ENCODE data around the gene MMP21. TPM values are rescaled to one million over a fixed set of nuclear protein-coding genes. Genes with fewer than 3 reads are reported as not detected.

MMP21 gene
- polyA plus RNA-seq, 1 donor = 0.28 TPM

- Histone ChIP-seq H3K36me3 (ENCODE audit: control insufficient read depth, insufficient read depth, low read length) (no peaks in the 10 kb centered on the region), H3K27ac (ENCODE audit: low read length) (no peak overlapping the region), H3K4me3 (ENCODE audit: low read length) (no peak overlapping the region), H3K9me3 (ENCODE audit: control insufficient read depth, low read depth, low read length) (peaks cover 4% of the 10 kb centered on the region), H3K27me3 (ENCODE audit: control insufficient read depth, insufficient read depth, low read length) (peaks cover 9% of the 10 kb centered on the region), H3K4me1 (ENCODE audit: control insufficient read depth, insufficient read depth, low read length) (no peaks in the 10 kb centered on the region)
- no peak for DNase-seq
- WGBS (ENCODE audit: insufficient coverage, low lambda C conversion rate) = no CpG with 5 or more reads among the region's 5 CpGs
Measured at GRCh38 chr10:125778556-125778955, 2.9 kb upstream of the MMP21 start.

- H3K4me3 ChIP-seq (ENCODE audit: low read length) = no peak overlapping the region
- peaks cover 4% of the 10 kb centered on the region for H3K9me3 ChIP-seq (ENCODE audit: control insufficient read depth, low read depth, low read length)
- H3K27ac ChIP-seq (ENCODE audit: low read length) = no peak overlapping the region
- H3K4me1 ChIP-seq (ENCODE audit: control insufficient read depth, insufficient read depth, low read length) = no peaks in the 10 kb centered on the region
- H3K27me3 ChIP-seq (ENCODE audit: control insufficient read depth, insufficient read depth, low read length) = peaks cover 11% of the 10 kb centered on the region
- no peaks in the 10 kb centered on the region for H3K36me3 ChIP-seq (ENCODE audit: control insufficient read depth, insufficient read depth, low read length)
- no peak for DNase-seq
- no CpG with 5 or more reads among the region's 9 CpGs for WGBS (ENCODE audit: insufficient coverage, low lambda C conversion rate)
Measured at GRCh38 chr10:125777806-125778205, 2.2 kb upstream of the MMP21 start.

GRCh38 chr10:125774581-125775191 is 935 bp downstream of the MMP21 start:
- Histone ChIP-seq H3K4me1 (ENCODE audit: control insufficient read depth, insufficient read depth, low read length) (no peaks in the 10 kb centered on the region), H3K27ac (ENCODE audit: low read length) (no peak overlapping the region)
- WGBS (ENCODE audit: insufficient coverage, low lambda C conversion rate) = no CpG with 5 or more reads among the region's 32 CpGs

GRCh38 chr10:125773687-125774543 is 1.7 kb downstream of the MMP21 start:
- Histone ChIP-seq H3K27me3 (ENCODE audit: control insufficient read depth, insufficient read depth, low read length) (peaks cover 11% of the 10 kb centered on the region), H3K9me3 (ENCODE audit: control insufficient read depth, low read depth, low read length) (peaks cover 4% of the 10 kb centered on the region), H3K36me3 (ENCODE audit: control insufficient read depth, insufficient read depth, low read length) (peaks cover 5% of the 10 kb centered on the region), H3K4me3 (ENCODE audit: low read length) (no peak overlapping the region), H3K4me1 (ENCODE audit: control insufficient read depth, insufficient read depth, low read length) (no peaks in the 10 kb centered on the region), H3K27ac (ENCODE audit: low read length) (no peak overlapping the region)
- DNase-seq = no peak
- WGBS (ENCODE audit: insufficient coverage, low lambda C conversion rate) = no CpG with 5 or more reads among the region's 75 CpGs

More at GRCh38 chr10:125774581-125775191, 935 bp downstream of the MMP21 start:
- H3K9me3 ChIP-seq (ENCODE audit: control insufficient read depth, low read depth, low read length) = peaks cover 4% of the 10 kb centered on the region
- H3K36me3 ChIP-seq (ENCODE audit: control insufficient read depth, insufficient read depth, low read length) = no peaks in the 10 kb centered on the region
- H3K4me3 ChIP-seq (ENCODE audit: low read length) = no peak overlapping the region
- DNase-seq = no peak
- H3K27me3 ChIP-seq (ENCODE audit: control insufficient read depth, insufficient read depth, low read length) = peaks cover 11% of the 10 kb centered on the region

- DNase-seq = no peak
- Histone ChIP-seq H3K27ac (ENCODE audit: low read length) (no peak overlapping the region), H3K4me1 (ENCODE audit: control insufficient read depth, insufficient read depth, low read length) (no peaks in the 10 kb centered on the region), H3K36me3 (ENCODE audit: control insufficient read depth, insufficient read depth, low read length) (peaks cover 5% of the 10 kb centered on the region), H3K27me3 (ENCODE audit: control insufficient read depth, insufficient read depth, low read length) (peaks cover 11% of the 10 kb centered on the region), H3K9me3 (ENCODE audit: control insufficient read depth, low read depth, low read length) (peaks cover 4% of the 10 kb centered on the region), H3K4me3 (ENCODE audit: low read length) (no peak overlapping the region)
- no CpG with 5 or more reads among the region's 11 CpGs for WGBS (ENCODE audit: insufficient coverage, low lambda C conversion rate)
Measured at GRCh38 chr10:125772864-125773180, 2.8 kb downstream of the MMP21 start.

- peaks cover 11% of the 10 kb centered on the region for H3K27me3 ChIP-seq (ENCODE audit: control insufficient read depth, insufficient read depth, low read length)
- no peaks in the 10 kb centered on the region for H3K4me1 ChIP-seq (ENCODE audit: control insufficient read depth, insufficient read depth, low read length)
- peaks cover 4% of the 10 kb centered on the region for H3K9me3 ChIP-seq (ENCODE audit: control insufficient read depth, low read depth, low read length)
- no CpG with 5 or more reads among the region's 28 CpGs for WGBS (ENCODE audit: insufficient coverage, low lambda C conversion rate)
- H3K27ac ChIP-seq (ENCODE audit: low read length) = no peak overlapping the region
- no peak overlapping the region for H3K4me3 ChIP-seq (ENCODE audit: low read length)
- DNase-seq = no peak
- peaks cover 5% of the 10 kb centered on the region for H3K36me3 ChIP-seq (ENCODE audit: control insufficient read depth, insufficient read depth, low read length)
Measured at GRCh38 chr10:125772112-125772863, 3.3 kb downstream of the MMP21 start.

GRCh38 chr10:125770844-125771243 is 4.8 kb downstream of the MMP21 start:
- Histone ChIP-seq H3K27ac (ENCODE audit: low read length) (no peak overlapping the region), H3K4me1 (ENCODE audit: control insufficient read depth, insufficient read depth, low read length) (no peaks in the 10 kb centered on the region), H3K4me3 (ENCODE audit: low read length) (no peak overlapping the region), H3K9me3 (ENCODE audit: control insufficient read depth, low read depth, low read length) (peaks cover 4% of the 10 kb centered on the region), H3K27me3 (ENCODE audit: control insufficient read depth, insufficient read depth, low read length) (peaks cover 11% of the 10 kb centered on the region), H3K36me3 (ENCODE audit: control insufficient read depth, insufficient read depth, low read length) (peaks cover 10% of the 10 kb centered on the region)
- WGBS (ENCODE audit: insufficient coverage, low lambda C conversion rate) = no CpG with 5 or more reads among the region's 5 CpGs
- DNase-seq = no peak

- Histone ChIP-seq H3K27me3 (ENCODE audit: control insufficient read depth, insufficient read depth, low read length) (peaks cover 4% of the 10 kb centered on the region), H3K27ac (ENCODE audit: low read length) (peak overlapping the region; percentile 26), H3K4me1 (ENCODE audit: control insufficient read depth, insufficient read depth, low read length) (no peaks in the 10 kb centered on the region), H3K9me3 (ENCODE audit: control insufficient read depth, low read depth, low read length) (no peaks in the 10 kb centered on the region), H3K36me3 (ENCODE audit: control insufficient read depth, insufficient read depth, low read length) (peaks cover 21% of the 10 kb centered on the region), H3K4me3 (ENCODE audit: low read length) (no peak overlapping the region)
- WGBS (ENCODE audit: insufficient coverage, low lambda C conversion rate) = no CpG with 5 or more reads among the region's 12 CpGs
- no peak for DNase-seq
Measured at GRCh38 chr10:125769175-125769574, 6.4 kb downstream of the MMP21 start.

GRCh38 chr10:125768219-125768855 is 7.3 kb downstream of the MMP21 start:
- Histone ChIP-seq H3K27ac (ENCODE audit: low read length) (no peak overlapping the region), H3K9me3 (ENCODE audit: control insufficient read depth, low read depth, low read length) (no peaks in the 10 kb centered on the region), H3K36me3 (ENCODE audit: control insufficient read depth, insufficient read depth, low read length) (peaks cover 29% of the 10 kb centered on the region), H3K4me3 (ENCODE audit: low read length) (no peak overlapping the region), H3K4me1 (ENCODE audit: control insufficient read depth, insufficient read depth, low read length) (no peaks in the 10 kb centered on the region), H3K27me3 (ENCODE audit: control insufficient read depth, insufficient read depth, low read length) (no peaks in the 10 kb centered on the region)
- no CpG with 5 or more reads among the region's 4 CpGs for WGBS (ENCODE audit: insufficient coverage, low lambda C conversion rate)
- DNase-seq = peak; percentile 26 to 57

- no peak overlapping the region for H3K4me3 ChIP-seq (ENCODE audit: low read length)
- 88% methylated on average over 4 of the region's 4 CpGs for WGBS (ENCODE audit: insufficient coverage, low lambda C conversion rate)
- H3K4me1 ChIP-seq (ENCODE audit: control insufficient read depth, insufficient read depth, low read length) = no peaks in the 10 kb centered on the region
Measured at GRCh38 chr10:125766511-125766910, 9.1 kb downstream of the MMP21 start.

More at GRCh38 chr10:125766511-125766910, 9.1 kb downstream of the MMP21 start:
- Histone ChIP-seq H3K27me3 (ENCODE audit: control insufficient read depth, insufficient read depth, low read length) (no peaks in the 10 kb centered on the region), H3K27ac (ENCODE audit: low read length) (no peak overlapping the region), H3K36me3 (ENCODE audit: control insufficient read depth, insufficient read depth, low read length) (peaks cover 42% of the 10 kb centered on the region), H3K9me3 (ENCODE audit: control insufficient read depth, low read depth, low read length) (no peaks in the 10 kb centered on the region)
- no peak for DNase-seq

Data from large intestine (tissue), 3 donors.